ENCODE results near the gene C6orf89. TPM values are rescaled to one million over a fixed set of nuclear protein-coding genes. Genes with fewer than 3 reads are reported as not detected.
A peak's percentile ranks its signal among the peaks of the same experiment; 100 is the strongest.

Gene C6orf89
- total RNA-seq, 1 experiment from 2014 or later, result 13.2 TPM

DNA sequence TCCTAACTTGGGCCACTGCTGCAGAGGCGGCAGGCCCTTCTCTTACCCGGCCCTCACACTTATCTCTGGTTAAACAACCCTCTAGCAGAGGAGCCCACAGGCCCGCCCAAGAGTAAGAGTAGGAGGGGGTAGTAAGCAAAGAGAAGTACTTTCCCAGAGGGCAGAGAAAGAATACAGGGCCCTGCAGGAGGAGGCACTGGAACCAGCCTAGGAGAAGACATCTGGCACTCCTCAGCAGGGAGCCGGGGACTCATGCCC lies 90.2 kb downstream of the C6orf89 start (continued):
- TF ChIP-seq, protein P1, sequence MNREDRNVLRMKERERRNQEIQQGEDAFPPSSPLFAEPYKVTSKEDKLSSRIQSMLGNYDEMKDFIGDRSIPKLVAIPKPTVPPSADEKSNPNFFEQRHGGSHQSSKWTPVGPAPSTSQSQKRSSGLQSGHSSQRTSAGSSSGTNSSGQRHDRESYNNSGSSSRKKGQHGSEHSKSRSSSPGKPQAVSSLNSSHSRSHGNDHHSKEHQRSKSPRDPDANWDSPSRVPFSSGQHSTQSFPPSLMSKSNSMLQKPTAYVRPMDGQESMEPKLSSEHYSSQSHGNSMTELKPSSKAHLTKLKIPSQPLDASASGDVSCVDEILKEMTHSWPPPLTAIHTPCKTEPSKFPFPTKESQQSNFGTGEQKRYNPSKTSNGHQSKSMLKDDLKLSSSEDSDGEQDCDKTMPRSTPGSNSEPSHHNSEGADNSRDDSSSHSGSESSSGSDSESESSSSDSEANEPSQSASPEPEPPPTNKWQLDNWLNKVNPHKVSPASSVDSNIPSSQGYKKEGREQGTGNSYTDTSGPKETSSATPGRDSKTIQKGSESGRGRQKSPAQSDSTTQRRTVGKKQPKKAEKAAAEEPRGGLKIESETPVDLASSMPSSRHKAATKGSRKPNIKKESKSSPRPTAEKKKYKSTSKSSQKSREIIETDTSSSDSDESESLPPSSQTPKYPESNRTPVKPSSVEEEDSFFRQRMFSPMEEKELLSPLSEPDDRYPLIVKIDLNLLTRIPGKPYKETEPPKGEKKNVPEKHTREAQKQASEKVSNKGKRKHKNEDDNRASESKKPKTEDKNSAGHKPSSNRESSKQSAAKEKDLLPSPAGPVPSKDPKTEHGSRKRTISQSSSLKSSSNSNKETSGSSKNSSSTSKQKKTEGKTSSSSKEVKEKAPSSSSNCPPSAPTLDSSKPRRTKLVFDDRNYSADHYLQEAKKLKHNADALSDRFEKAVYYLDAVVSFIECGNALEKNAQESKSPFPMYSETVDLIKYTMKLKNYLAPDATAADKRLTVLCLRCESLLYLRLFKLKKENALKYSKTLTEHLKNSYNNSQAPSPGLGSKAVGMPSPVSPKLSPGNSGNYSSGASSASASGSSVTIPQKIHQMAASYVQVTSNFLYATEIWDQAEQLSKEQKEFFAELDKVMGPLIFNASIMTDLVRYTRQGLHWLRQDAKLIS (CRISPR knock-in tag; IDR thresholded peaks at IDR 0.05; ENCODE audit: borderline replicate concordance), result no peak
- TF ChIP-seq, protein P2, sequence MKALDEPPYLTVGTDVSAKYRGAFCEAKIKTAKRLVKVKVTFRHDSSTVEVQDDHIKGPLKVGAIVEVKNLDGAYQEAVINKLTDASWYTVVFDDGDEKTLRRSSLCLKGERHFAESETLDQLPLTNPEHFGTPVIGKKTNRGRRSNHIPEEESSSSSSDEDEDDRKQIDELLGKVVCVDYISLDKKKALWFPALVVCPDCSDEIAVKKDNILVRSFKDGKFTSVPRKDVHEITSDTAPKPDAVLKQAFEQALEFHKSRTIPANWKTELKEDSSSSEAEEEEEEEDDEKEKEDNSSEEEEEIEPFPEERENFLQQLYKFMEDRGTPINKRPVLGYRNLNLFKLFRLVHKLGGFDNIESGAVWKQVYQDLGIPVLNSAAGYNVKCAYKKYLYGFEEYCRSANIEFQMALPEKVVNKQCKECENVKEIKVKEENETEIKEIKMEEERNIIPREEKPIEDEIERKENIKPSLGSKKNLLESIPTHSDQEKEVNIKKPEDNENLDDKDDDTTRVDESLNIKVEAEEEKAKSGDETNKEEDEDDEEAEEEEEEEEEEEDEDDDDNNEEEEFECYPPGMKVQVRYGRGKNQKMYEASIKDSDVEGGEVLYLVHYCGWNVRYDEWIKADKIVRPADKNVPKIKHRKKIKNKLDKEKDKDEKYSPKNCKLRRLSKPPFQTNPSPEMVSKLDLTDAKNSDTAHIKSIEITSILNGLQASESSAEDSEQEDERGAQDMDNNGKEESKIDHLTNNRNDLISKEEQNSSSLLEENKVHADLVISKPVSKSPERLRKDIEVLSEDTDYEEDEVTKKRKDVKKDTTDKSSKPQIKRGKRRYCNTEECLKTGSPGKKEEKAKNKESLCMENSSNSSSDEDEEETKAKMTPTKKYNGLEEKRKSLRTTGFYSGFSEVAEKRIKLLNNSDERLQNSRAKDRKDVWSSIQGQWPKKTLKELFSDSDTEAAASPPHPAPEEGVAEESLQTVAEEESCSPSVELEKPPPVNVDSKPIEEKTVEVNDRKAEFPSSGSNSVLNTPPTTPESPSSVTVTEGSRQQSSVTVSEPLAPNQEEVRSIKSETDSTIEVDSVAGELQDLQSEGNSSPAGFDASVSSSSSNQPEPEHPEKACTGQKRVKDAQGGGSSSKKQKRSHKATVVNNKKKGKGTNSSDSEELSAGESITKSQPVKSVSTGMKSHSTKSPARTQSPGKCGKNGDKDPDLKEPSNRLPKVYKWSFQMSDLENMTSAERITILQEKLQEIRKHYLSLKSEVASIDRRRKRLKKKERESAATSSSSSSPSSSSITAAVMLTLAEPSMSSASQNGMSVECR (CRISPR knock-in tag; IDR thresholded peaks at IDR 0.05; ENCODE audit: borderline replicate concordance), result no peak
- no peak for TF ChIP-seq ESRRA (CRISPR knock-in tag; IDR thresholded peaks at IDR 0.05; ENCODE audit: borderline replicate concordance)
- TF ChIP-seq, protein P3, sequence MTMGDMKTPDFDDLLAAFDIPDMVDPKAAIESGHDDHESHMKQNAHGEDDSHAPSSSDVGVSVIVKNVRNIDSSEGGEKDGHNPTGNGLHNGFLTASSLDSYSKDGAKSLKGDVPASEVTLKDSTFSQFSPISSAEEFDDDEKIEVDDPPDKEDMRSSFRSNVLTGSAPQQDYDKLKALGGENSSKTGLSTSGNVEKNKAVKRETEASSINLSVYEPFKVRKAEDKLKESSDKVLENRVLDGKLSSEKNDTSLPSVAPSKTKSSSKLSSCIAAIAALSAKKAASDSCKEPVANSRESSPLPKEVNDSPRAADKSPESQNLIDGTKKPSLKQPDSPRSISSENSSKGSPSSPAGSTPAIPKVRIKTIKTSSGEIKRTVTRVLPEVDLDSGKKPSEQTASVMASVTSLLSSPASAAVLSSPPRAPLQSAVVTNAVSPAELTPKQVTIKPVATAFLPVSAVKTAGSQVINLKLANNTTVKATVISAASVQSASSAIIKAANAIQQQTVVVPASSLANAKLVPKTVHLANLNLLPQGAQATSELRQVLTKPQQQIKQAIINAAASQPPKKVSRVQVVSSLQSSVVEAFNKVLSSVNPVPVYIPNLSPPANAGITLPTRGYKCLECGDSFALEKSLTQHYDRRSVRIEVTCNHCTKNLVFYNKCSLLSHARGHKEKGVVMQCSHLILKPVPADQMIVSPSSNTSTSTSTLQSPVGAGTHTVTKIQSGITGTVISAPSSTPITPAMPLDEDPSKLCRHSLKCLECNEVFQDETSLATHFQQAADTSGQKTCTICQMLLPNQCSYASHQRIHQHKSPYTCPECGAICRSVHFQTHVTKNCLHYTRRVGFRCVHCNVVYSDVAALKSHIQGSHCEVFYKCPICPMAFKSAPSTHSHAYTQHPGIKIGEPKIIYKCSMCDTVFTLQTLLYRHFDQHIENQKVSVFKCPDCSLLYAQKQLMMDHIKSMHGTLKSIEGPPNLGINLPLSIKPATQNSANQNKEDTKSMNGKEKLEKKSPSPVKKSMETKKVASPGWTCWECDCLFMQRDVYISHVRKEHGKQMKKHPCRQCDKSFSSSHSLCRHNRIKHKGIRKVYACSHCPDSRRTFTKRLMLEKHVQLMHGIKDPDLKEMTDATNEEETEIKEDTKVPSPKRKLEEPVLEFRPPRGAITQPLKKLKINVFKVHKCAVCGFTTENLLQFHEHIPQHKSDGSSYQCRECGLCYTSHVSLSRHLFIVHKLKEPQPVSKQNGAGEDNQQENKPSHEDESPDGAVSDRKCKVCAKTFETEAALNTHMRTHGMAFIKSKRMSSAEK (CRISPR knock-in tag; IDR thresholded peaks at IDR 0.05; ENCODE audit: borderline replicate concordance), result no peak
- TF ChIP-seq, protein P4, sequence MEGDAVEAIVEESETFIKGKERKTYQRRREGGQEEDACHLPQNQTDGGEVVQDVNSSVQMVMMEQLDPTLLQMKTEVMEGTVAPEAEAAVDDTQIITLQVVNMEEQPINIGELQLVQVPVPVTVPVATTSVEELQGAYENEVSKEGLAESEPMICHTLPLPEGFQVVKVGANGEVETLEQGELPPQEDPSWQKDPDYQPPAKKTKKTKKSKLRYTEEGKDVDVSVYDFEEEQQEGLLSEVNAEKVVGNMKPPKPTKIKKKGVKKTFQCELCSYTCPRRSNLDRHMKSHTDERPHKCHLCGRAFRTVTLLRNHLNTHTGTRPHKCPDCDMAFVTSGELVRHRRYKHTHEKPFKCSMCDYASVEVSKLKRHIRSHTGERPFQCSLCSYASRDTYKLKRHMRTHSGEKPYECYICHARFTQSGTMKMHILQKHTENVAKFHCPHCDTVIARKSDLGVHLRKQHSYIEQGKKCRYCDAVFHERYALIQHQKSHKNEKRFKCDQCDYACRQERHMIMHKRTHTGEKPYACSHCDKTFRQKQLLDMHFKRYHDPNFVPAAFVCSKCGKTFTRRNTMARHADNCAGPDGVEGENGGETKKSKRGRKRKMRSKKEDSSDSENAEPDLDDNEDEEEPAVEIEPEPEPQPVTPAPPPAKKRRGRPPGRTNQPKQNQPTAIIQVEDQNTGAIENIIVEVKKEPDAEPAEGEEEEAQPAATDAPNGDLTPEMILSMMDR (IDR thresholded peaks at IDR 0.05), result no peak

DNA sequence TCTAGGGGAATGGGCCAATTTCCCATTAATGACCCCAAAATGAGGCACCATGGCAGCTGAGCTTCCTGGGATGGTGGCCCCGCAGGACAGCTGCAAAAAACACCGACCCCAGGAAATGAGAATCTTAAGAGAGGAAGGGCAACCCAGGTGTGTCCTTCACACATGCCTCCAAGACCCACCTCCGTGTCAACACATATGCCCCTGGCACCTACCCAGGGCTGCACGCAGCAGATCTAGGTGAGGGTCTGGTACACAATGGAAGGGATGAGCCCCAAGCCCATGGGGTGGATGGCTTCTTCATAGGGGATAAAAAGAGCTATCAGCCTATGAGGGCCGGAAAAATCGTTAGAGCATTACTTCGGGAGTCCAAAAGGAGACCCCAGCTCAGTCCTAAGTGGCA lies 90.8 kb downstream of the C6orf89 start:
- Mint-ChIP-seq H3K27ac (peak overlapping the region; percentile 19; the same call in 1 of the 2 replicates), H3K9me3 (no peaks in the 10 kb centered on the region), H3K36me3 (peaks cover 66% of the 10 kb centered on the region), H3K4me3 (no peak overlapping the region), H3K27me3 (ENCODE audit: low read depth) (no peaks in the 10 kb centered on the region), H3K4me1 (peaks cover 14% of the 10 kb centered on the region)
- ChIA-PET CTCF (interaction anchor here (1.2 to 3.9 kb wide), 4 partner anchors 43 to 211 kb away, joined by 3 to 100 read pairs (median 4); no protein-coding TSS in a partner anchor), POLR2A (no interaction called here)
- DNase-seq (ENCODE audit: low spot score) (no peak), ATAC-seq (no peak)
- TF ChIP-seq NR1H2 (CRISPR knock-in tag; IDR thresholded peaks at IDR 0.05) (no peak), HMGA2 (CRISPR knock-in tag; IDR thresholded peaks at IDR 0.05) (no peak), ZNF317 (CRISPR knock-in tag; IDR thresholded peaks at IDR 0.05; ENCODE audit: borderline replicate concordance, low read depth) (no peak), TEAD4 (CRISPR knock-in tag; IDR thresholded peaks at IDR 0.05) (no peak), FOXJ3 (CRISPR knock-in tag; IDR thresholded peaks at IDR 0.05; ENCODE audit: borderline replicate concordance) (no peak), MXD4 (CRISPR knock-in tag; IDR thresholded peaks at IDR 0.05; ENCODE audit: borderline replicate concordance) (no peak), ZNF396 (CRISPR knock-in tag; IDR thresholded peaks at IDR 0.05; ENCODE audit: borderline replicate concordance) (no peak), SMAD4 (CRISPR knock-in tag; IDR thresholded peaks at IDR 0.05) (no peak), CREB1 (CRISPR knock-in tag; IDR thresholded peaks at IDR 0.05) (no peak), TP53 (CRISPR knock-in tag; IDR thresholded peaks at IDR 0.05) (no peak), ZNF219 (CRISPR knock-in tag; IDR thresholded peaks at IDR 0.05; ENCODE audit: borderline replicate concordance) (no peak), PRRX2 (CRISPR knock-in tag; IDR thresholded peaks at IDR 0.05) (no peak), MYBL2 (CRISPR knock-in tag; IDR thresholded peaks at IDR 0.05) (no peak)
- TF ChIP-seq, protein P1 (CRISPR knock-in tag; IDR thresholded peaks at IDR 0.05; ENCODE audit: borderline replicate concordance), result no peak

All from WTC11 (cell line).